GM21737 (cell line): Measurements from ENCODE around the gene PARP11.

ENCODE experiments used
- ATAC-seq: cut with Tn5 transposase; IDR thresholded peaks from one replicate; pipeline ENCODE4 v1.9.1; 2021; ENCODE audit warnings: mild to moderate bottlenecking, moderate library complexity; ENCODE audit not compliant: unreplicated experiment

The PARP11 gene

DNA sequence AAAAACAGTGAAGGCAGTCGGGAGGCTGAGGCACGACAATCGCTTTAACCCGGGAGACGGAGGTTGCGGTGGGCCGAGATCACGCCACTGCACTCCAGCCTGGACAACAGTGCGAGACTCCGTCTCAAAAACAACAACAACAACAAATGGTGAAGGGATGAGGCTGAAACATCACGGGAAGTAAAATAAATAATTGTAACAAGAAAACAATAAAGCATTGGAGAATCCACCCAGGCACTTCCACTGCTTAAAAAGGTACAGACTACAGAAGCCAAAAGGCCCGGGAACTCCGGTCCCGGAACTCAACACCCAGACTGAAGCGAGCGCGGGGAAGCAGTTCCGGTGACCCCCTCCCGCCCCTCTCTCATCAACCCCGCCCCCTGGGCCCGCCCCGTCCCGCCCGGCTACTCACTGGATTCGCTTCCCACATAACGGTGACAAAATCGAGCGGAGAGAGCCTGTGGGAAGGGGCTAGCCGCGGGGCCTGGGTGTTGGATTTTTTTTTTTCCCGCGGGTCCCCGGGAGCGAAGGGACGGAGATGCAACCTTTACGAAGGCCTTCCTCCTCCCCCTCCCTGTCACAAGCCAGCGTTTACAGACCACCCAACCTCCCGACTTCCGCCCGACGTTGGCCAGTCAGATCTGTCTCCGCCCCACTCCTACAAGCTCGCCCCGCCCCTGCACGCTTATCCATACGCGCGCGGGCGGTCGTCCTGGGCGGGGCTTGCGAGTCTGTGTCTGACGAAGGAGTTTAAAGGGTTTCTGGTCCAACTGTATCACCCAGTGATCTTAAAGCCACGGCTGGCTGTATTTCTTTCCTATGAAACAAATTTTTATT lies at the start of gene PARP11:
Gene PARP11, minus strand, starts transcription at position 600 of the 837 bp plus-strand sequence. Its CDS starts 170 bp downstream, at position 430.
- peak; percentile 94 for ATAC-seq

GRCh38 chr12:3922033-3922432 lies 48.8 kb upstream of the PARP11 start:
- ATAC-seq = no peak

GRCh38 chr12:3921526-3921925 lies 48.3 kb upstream of the PARP11 start:
- ATAC-seq = no peak

DNA sequence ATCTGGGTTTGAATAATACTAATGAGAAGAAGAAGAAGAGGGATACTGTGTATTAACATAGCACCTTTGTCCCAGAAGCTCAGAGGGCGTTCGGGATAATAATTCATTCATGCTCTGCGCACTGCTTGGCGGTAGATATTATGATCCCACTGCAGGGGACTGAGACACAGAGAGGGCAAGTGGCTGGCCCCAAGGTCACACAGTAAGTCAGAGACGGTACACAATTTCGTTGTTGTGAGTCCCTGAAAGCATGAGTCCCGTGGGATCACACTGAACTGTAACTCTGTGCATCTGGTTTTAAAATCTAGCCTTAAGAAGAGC lies 47.9 kb upstream of the PARP11 start:
- ATAC-seq = no peak

DNA sequence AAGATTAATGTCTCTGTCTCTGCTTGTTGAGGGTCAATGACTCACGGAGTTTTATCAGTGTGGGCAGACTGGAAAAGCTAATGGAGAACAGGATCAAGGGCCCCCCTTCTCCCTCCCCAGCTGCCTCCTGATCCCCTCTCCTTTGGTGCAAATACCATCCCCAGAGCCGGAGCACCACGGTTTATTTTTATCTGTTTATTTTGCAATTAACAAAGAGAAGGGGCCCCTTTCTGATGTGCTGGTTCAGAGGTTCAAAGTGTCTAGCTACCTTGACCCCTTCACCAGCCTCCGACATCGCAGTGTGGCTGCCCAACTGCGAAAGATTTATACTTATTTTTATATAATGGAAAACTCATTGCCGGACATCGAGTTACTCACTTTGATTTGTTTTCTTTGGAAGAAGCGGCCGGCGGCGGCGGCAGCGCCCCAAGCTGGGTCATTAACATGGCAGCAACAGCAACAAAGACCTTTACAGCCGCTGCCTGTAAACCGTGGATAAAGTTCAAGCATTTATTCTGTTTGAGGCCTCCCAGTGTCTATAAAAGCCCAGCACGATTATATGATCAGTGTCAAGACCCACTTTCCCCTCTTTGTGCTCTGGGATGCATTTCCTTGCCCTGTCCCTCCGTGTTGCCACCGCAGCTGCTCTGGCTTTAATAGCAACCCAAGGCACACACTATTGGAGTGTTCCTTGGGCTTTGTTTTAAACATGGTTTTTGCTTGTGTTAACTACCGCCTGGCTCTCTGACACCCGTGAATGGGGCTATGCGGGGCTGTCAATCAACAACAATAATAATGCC lies 47.4 kb upstream of the PARP11 start:
- ATAC-seq = no peak

DNA sequence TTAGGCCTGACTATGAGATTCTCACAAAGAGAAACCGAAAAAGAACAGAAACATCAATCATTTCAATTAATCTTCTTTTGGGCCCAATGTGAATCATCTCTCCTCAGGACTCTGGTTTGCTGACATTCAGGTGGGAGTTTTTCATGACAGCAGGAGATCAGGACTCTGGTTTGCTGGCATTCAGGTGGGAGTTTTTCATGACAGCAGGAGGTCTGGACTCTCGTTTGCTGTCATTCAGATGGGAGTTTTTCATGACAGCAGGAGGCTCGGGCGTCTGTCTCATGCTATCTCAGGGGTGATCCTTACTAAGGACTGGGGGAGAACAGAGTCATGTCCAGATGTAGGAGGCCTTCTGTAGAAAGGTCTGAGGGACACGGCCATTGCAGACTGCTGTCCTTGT lies 40.1 kb upstream of the PARP11 start:
- no peak for ATAC-seq

- no peak for ATAC-seq
Measured at GRCh38 chr12:3912863-3913262, 39.7 kb upstream of the PARP11 start.

DNA sequence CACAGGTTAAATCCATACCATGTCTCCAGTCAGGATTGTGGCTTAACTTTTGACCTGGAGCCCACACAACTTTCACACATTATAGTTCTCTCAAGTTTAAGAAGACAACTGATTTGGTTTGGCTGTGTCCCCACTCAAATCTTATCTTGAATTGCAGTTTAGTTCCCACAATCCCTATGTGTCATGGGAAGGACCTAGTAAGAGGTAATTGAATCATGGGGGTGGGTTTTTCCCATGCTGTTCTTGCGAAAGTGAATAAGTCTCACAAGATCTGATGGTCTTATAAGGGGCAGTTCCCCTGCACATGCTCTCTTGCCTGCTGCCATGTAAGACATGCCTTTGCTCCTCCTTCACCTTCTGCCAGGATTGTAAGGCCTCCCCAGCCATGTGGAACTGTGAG lies 38.2 kb upstream of the PARP11 start:
- no peak for ATAC-seq

- no peak for ATAC-seq
Measured at GRCh38 chr12:3905664-3906063, 32.5 kb upstream of the PARP11 start.

DNA sequence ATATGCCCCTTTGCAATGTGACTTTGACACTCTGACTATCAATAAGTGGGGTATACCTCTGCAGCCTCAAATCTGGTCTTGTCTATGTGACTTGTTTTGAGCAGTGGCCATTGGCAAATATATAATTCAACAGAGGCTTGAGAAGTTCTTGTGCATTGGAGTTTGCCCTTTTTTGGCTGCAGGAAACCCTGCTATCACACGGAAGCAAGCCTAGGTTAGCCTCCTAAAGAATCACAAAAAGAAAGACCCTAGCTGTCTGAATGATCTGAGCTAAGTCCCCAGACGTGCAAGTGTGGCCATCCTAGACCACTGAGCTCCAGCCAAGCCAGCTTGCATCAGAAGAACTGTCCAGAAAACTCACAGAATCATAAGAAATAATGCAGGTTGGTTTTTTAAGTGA lies 31.8 kb upstream of the PARP11 start:
- no peak for ATAC-seq

- ATAC-seq = no peak
Measured at GRCh38 chr12:3902921-3903320, 29.7 kb upstream of the PARP11 start.

DNA sequence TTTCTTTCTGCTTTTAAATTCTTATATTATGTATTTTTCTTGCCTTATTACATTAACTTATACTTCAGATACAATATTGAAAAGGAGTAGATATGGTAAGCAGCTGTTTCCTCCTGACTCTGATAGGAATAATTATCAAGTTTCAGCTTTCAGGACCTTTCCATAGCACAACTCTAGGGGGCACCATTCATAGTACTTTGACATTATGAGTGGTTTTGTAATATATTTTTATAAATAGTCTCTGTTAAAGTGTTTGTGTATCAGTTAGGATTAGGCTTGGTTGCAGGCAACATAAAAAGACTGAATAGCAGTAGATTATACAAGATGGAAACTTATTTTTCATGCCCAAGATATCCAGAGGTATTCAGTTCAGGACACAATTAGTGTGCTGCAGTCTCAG lies 27.9 kb upstream of the PARP11 start:
- ATAC-seq = no peak

- ATAC-seq = no peak
Measured at GRCh38 chr12:3898756-3899155, 25.6 kb upstream of the PARP11 start.

- ATAC-seq = no peak
Measured at GRCh38 chr12:3897371-3897971, 24.3 kb upstream of the PARP11 start.

DNA sequence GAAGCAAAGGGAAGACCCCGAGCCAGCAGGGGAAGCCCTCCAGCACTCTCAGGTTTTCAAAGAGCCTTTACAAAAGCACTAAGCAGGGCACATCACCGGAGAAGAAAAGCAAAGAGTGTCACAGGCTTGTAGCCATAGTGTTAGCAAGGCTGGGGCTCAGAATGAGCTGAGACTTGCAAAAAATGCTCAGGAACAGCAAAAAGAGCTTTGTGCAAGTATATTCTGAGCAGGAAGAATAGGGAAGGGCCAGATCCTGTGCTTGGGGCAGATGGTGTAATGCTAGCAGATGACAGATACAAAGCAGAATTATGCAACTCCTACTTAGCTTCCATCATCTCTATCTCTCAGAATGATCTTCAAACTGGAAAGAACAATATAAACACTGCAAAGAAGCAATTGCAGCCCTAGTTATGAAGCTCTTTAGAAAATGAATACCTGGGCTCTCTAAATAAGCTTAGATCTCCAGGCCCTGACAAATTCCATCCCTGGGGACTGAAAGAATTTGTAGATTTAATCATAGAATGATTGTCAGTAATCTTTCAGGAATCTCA lies 23.7 kb upstream of the PARP11 start:
- no peak for ATAC-seq

GRCh38 chr12:3896356-3896755 lies 23.2 kb upstream of the PARP11 start:
- ATAC-seq = no peak

- ATAC-seq = no peak
Measured at GRCh38 chr12:3892631-3893030, 19.4 kb upstream of the PARP11 start.

GRCh38 chr12:3891201-3891600 lies 18.0 kb upstream of the PARP11 start:
- no peak for ATAC-seq

GRCh38 chr12:3888659-3889058 lies 15.5 kb upstream of the PARP11 start:
- no peak for ATAC-seq

GRCh38 chr12:3885277-3886094 lies 12.3 kb upstream of the PARP11 start:
- ATAC-seq = no peak

DNA sequence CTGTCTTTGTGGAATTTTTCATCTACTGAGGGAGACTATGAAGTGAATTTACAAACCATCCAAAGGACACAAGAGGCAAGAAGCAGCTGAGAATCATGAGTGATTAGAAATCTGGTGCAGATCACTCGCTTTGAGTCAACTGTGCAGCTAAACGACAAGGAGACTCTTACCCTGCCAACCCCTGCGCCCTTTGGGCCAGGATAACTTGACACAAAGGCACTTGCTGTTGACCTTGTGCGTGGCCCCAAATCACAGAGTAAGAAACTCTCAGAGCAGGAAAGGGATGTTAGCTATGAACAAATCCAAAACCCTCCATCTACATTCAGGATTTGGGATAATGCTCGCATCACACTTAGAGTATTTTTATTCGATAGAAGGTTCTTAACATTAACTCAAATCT lies 11.5 kb upstream of the PARP11 start:
- no peak for ATAC-seq
